ENCODE measurements around the gene GRIA3.

The GRIA3 gene

DNA sequence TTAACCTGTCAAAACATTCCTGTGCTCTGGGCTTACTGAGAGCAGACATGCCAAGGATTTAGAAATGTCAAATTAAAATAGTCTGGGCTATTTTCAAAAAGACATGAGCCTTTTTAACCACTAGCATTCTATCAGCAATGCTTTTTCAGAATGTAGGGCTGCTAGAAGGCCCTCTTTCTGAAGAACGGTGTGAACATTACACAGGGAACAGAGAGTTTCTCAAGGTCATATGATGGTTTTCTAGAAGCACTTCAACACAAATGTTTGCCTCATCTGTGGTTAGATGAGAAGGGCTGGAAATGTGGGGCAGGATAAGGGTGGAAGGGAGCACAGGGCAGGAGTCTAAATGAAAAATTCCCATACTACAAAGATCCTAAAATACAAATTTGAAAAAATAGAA, 39.3 kb downstream of the GRIA3 start:
- H3K4me3 ChIP-seq (ENCODE audit: low read depth, low read length) = no peak overlapping the region
- DNase-seq (ENCODE audit: low read depth) = no peak
- no peak for TF ChIP-seq POLR2A (IDR thresholded peaks at IDR 0.05; ENCODE audit: extremely low read depth, insufficient read length)
- no peak for TF ChIP-seq MYC (IDR thresholded peaks at IDR 0.05; ENCODE audit: low read depth, low read length)
- TF ChIP-seq MAX (IDR thresholded peaks at IDR 0.05; ENCODE audit: low read depth, low read length) = no peak
- TF ChIP-seq CTCF (IDR thresholded peaks at IDR 0.05; ENCODE audit: low read depth, low read length) = no peak

DNA sequence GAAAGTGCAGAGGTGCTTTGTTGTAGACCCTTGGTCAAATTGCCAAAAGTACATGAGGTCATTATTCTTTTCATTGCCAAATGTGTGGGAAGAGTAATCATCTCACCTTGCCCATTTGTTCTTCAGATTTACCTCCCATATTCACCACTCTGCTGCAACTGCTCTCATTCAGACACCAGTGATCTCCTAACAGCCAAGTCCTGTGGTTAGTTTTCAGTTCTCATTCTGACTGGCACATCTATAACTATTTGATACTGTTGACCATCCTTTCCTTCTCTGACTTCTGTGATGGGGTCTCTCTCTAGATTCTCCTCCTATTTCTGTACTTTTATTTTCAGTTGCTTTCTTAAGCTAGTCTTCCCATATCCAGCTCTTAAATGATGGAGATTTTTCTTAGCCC, 39.8 kb downstream of the GRIA3 start:
- no peak overlapping the region for H3K4me3 ChIP-seq (ENCODE audit: low read depth, low read length)
- no peak for DNase-seq (ENCODE audit: low read depth)
- TF ChIP-seq CTCF (IDR thresholded peaks at IDR 0.05; ENCODE audit: low read depth, low read length) = no peak
- TF ChIP-seq MYC (IDR thresholded peaks at IDR 0.05; ENCODE audit: low read depth, low read length) = no peak
- TF ChIP-seq POLR2A (IDR thresholded peaks at IDR 0.05; ENCODE audit: extremely low read depth, insufficient read length) = no peak
- no peak for TF ChIP-seq MAX (IDR thresholded peaks at IDR 0.05; ENCODE audit: low read depth, low read length)

- no peak overlapping the region for H3K4me3 ChIP-seq (ENCODE audit: low read depth, low read length)
- TF ChIP-seq MYC (IDR thresholded peaks at IDR 0.05; ENCODE audit: low read depth, low read length) = no peak
- no peak for TF ChIP-seq MAX (IDR thresholded peaks at IDR 0.05; ENCODE audit: low read depth, low read length)
- TF ChIP-seq CTCF (IDR thresholded peaks at IDR 0.05; ENCODE audit: low read depth, low read length) = no peak
- TF ChIP-seq POLR2A (IDR thresholded peaks at IDR 0.05; ENCODE audit: extremely low read depth, insufficient read length) = no peak
- DNase-seq (ENCODE audit: low read depth) = no peak
Observed at GRCh38 chrX:123230798-123231197, 46.7 kb downstream of the GRIA3 start.

GRCh38 chrX:123236859-123237258, 52.8 kb downstream of the GRIA3 start:
- no peak for DNase-seq (ENCODE audit: low read depth)
- H3K4me3 ChIP-seq (ENCODE audit: low read depth, low read length) = no peak overlapping the region
- TF ChIP-seq MYC (IDR thresholded peaks at IDR 0.05; ENCODE audit: low read depth, low read length) = no peak
- no peak for TF ChIP-seq MAX (IDR thresholded peaks at IDR 0.05; ENCODE audit: low read depth, low read length)
- TF ChIP-seq CTCF (IDR thresholded peaks at IDR 0.05; ENCODE audit: low read depth, low read length) = no peak
- TF ChIP-seq POLR2A (IDR thresholded peaks at IDR 0.05; ENCODE audit: extremely low read depth, insufficient read length) = no peak

- TF ChIP-seq POLR2A (IDR thresholded peaks at IDR 0.05; ENCODE audit: extremely low read depth, insufficient read length) (no peak), CTCF (IDR thresholded peaks at IDR 0.05; ENCODE audit: low read depth, low read length) (no peak), MAX (IDR thresholded peaks at IDR 0.05; ENCODE audit: low read depth, low read length) (no peak), MYC (IDR thresholded peaks at IDR 0.05; ENCODE audit: low read depth, low read length) (no peak)
- no peak for DNase-seq (ENCODE audit: low read depth)
Observed at GRCh38 chrX:123237271-123237670, 53.2 kb downstream of the GRIA3 start.

DNA sequence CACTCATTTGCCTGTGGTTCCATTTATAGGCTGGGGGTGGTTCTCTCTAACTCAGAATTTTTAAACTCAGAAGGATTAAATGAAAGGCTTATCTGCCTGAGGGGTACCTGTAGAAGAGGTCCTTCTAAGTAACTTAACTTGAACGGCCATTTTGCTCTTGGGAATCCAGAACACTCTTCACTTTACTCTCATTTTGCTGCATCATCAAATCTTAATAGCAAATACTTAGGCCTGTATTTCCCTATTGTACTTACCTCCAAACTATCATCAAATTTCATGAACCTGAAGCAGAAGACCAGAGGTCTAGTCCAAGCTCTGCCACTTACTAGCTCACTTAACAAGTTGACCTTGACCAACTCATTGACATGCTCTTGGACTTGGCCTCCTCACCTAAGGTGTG, 70.4 kb downstream of the GRIA3 start:
- H3K4me3 ChIP-seq (ENCODE audit: low read depth, low read length) = no peak overlapping the region
- TF ChIP-seq MYC (IDR thresholded peaks at IDR 0.05; ENCODE audit: low read depth, low read length) (no peak), POLR2A (IDR thresholded peaks at IDR 0.05; ENCODE audit: extremely low read depth, insufficient read length) (no peak), MAX (IDR thresholded peaks at IDR 0.05; ENCODE audit: low read depth, low read length) (no peak), CTCF (IDR thresholded peaks at IDR 0.05; ENCODE audit: low read depth, low read length) (no peak)
- no peak for DNase-seq (ENCODE audit: low read depth)

More at GRCh38 chrX:123237271-123237670, 53.2 kb downstream of the GRIA3 start:
- no peak overlapping the region for H3K4me3 ChIP-seq (ENCODE audit: low read depth, low read length)

All from NB4 (cell line).